ENCODE data around the gene JDP2.

DNA sequence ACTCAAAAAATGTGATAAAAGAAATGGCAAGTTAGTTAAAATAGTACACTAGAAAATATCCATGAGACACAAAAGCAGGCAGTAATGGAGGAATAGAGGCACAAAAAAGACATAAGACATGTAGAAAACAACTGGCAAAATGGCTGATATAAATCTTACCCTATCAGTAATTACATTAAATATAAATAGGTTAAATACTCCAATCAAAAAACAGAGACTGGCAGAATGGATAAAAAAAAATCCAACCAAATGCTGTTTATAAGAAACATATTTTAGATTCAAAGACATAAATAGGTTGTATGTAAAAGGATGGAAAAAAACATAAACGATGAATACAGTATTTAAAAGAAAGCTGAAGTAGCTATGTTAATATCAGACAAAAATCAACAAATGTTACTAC lies 79.1 kb downstream of the JDP2 start:
- TF ChIP-seq POLR2A (IDR thresholded peaks at IDR 0.05): no peak
- TF ChIP-seq, protein P1, sequence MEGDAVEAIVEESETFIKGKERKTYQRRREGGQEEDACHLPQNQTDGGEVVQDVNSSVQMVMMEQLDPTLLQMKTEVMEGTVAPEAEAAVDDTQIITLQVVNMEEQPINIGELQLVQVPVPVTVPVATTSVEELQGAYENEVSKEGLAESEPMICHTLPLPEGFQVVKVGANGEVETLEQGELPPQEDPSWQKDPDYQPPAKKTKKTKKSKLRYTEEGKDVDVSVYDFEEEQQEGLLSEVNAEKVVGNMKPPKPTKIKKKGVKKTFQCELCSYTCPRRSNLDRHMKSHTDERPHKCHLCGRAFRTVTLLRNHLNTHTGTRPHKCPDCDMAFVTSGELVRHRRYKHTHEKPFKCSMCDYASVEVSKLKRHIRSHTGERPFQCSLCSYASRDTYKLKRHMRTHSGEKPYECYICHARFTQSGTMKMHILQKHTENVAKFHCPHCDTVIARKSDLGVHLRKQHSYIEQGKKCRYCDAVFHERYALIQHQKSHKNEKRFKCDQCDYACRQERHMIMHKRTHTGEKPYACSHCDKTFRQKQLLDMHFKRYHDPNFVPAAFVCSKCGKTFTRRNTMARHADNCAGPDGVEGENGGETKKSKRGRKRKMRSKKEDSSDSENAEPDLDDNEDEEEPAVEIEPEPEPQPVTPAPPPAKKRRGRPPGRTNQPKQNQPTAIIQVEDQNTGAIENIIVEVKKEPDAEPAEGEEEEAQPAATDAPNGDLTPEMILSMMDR (IDR thresholded peaks at IDR 0.05): no peak
